Stimulated activated CD4-positive, alpha-beta T cell treated with anti-CD3 and anti-CD28 coated beads, Interleukin-15, amount 100 ng/mL, for 48 hours (primary cell): ENCODE measurements around the gene TBC1D16.

Experiments
- DNase-seq, 2 donors: peaks; one replicate each; pipeline ENCODE4 v3.0.0-alpha.2; 2020; ENCODE audit warnings: low read depth in 2 of 2

The TBC1D16 gene

GRCh38 chr17:79951361-79952264, 84.1 kb downstream of the TBC1D16 start:
- DNase-seq = no peak

- DNase-seq = no peak
Observed at GRCh38 chr17:79950751-79951150, 84.9 kb downstream of the TBC1D16 start.

- no peak for DNase-seq
Observed at GRCh38 chr17:79950306-79950705, 85.4 kb downstream of the TBC1D16 start.

GRCh38 chr17:79949656-79950209, 85.9 kb downstream of the TBC1D16 start:
- no peak for DNase-seq

DNA sequence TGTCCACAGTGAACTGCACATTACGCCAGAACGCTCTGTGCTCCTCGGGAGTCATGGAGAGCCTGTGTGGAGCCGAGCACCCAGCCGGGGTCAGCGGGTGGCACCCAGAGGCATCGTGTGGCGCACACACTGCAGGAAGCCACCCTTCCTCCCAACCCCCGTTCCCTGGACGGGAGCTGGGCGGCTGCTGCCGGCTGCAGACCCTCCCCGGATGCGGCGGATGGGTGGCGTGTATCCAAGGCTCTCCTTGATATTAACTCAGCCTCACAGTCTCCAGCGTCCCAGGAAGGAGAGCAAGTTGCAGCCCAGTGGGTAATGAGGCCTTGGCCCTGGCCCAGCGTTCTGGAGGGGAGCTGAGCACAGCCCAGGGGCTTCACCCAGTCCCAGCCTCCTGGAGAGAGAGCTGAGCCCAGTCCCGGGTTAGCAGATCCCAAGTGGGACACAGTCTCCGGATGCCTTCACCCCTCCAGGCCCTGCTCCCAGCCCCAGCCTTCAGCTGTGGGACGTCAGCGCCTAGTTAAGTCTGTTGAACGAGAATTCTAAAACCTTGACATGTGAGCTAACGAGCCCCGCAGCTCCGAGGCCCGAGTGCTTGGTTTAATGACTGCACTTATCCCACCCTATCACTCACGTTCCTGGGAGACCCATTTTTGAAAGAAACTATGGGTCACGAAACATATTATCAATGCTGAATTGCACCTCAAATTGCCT, 86.6 kb downstream of the TBC1D16 start:
- no peak for DNase-seq

- DNase-seq = no peak
Observed at GRCh38 chr17:79948406-79948944, 87.2 kb downstream of the TBC1D16 start.

DNA sequence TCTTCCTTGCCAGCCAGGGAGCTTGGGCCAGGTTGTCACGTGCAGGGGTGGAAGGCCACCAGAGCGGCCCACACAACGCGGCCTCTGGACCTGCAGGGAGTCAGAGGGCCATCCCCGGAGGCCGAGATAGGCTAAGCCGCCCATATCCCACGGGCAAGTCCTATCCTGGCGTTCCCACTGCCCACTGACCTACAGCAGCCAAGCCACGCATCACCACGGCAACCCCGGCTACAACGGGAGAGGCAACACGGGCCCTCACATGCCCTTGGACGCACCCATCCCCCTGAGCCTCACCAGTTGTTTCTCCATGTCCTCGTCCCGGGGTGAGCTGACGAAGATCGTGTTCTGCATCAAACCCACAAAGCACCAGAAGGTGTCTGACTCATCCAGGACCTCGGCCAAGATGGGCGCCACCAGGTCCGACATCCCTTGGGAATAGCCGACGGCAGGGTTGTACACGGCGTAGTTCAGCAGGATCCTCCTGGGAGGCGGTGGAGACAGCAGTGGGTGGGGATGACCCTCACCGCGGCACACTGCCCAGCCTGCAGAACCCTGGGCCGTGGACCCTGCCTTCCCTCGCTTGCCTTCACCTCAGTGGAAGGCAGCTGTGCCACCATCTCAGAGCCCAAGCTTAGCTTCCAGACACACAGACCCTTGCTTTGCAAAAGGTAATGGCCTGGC, 88.2 kb downstream of the TBC1D16 start:
- DNase-seq = no peak

- no peak for DNase-seq
Observed at GRCh38 chr17:79946352-79947231, 89.1 kb downstream of the TBC1D16 start.

DNA sequence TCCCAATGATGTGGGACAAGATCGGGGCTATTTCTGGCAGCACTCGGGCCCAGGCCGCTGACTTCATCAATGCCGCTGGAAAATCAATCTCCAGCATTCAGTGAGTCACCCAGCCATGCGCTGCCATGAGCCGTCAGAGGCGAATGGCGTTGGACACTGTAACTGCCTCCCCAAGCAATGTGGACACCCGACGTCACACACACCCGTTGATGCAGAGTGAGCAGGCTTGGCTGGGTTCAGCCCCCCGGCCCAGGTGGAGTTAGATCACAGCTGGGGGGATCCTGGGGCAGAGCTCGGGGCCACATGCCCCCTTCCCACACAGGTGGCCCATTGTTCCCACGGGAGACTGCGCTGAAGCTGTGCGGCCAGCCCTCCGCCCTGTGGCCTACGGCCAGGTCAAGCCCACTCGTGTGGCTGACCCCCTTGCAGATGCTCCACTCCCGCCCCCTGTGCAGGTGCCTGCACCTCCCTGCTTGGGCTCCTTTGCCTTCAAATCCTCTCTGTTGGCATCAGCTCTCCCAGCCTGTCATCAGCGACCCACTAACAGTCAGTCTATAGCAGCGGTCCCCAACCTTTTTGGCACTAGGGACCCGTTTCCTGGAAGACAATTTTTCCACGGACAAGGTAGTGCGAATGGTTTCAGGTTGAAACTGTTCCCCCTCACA, 89.9 kb downstream of the TBC1D16 start:
- DNase-seq = no peak

DNA sequence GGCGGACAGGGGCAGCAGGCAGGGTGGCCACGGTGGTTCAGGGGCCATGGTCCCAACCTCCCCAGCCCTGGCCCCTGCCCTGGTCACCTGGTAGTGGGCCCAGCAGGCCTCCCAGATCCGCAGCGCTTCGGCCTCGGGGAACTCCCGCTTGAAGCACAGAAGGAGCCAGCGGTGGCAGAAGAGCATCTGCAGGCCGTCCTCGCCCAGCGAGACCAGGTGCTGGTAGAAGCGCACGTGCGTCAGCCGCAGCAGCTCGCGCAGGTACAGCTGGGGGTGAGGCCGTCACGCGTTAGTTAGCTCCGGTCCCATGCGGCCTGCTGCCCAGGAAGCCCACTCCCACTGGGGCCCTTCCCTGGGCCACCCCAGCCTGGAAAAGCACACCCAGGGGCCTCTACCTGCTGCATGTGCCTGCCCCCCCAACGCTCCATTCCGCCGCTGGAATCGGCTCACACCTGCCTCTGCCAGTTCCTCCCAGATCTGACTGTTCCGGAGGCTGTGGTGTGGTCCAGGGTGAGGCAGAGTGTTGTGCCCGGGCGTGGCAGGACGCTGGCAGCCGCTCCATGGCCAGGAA, 90.8 kb downstream of the TBC1D16 start:
- DNase-seq = no peak

- DNase-seq = no peak
Observed at GRCh38 chr17:79944251-79944812, 91.3 kb downstream of the TBC1D16 start.

GRCh38 chr17:79943347-79944241, 92.1 kb downstream of the TBC1D16 start:
- no peak for DNase-seq

DNA sequence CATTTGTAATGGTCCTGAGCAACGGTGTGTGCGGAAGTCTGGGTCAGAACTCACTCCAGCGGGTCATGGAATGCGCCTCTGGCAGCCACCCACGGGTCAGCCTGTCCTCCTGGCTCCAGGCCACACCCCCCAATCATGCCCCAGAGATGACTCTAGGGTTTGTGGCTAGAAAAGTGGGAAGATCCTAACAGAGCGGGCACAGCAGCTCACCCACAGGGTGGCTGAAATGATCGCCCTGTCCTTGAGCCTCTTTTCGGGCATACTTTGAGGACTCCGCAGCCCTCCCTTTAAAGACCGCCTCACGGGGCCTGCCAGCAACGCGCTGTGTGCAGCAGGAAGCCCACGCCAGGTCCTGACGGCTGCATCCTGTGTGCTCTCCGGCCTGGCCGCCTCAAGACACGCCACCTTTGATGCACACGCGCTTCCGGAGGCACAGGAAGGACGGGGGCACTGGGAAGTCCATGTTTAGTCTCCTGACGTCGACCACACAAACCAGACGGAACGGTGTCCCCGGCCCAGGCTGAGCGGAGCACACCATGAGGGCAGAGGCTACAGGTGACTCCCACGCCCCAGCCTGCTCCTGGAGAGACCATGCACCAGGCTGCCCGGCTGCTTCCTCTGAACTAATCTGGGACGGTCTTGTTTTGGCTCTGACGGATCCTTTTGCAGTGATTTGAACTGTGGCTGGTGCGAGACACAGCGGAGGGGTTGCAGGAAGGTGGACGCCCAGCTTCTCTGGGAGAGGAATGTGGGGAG, 92.9 kb downstream of the TBC1D16 start:
- DNase-seq = no peak

GRCh38 chr17:79942011-79942405, 93.7 kb downstream of the TBC1D16 start:
- no peak for DNase-seq

GRCh38 chr17:79941088-79942010, 94.3 kb downstream of the TBC1D16 start:
- DNase-seq = no peak

DNA sequence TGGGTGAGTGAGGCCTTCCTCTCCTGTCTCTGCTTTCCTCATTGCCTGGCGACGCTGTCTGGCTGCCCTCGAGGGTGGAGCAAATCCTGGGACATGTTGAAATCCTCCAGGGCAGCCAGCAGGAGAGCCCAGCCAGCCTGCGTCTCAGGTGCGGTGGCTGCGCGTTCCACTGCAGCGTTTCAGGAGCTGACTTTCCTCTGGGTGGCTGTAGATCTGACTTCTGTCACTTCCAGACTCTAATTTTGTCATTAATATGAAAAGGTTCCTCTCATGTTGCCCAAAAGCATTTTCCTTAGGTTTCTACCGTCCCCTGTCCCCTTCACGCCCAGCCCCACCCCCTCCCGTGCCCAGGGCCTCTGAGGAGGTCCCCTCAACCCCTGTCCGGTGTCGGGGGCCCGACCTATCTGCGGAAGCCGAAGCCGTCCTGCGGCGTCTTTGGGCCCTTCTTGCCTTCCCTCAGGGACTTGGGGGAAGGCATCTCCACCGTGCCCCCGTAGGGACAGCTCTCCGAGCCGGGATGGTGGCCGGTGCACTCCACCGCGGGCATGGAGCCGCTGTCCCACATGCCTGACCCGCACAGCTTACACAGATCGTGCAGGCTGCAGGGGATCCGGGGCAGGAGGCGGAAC, 95.1 kb downstream of the TBC1D16 start:
- DNase-seq = no peak
